Measurements from ENCODE around the gene NKX2-4.

GRCh38 chr20:21391185-21391971 is 5.9 kb downstream of the NKX2-4 start:
- no peak for TF ChIP-seq RAD21 (IDR thresholded peaks at IDR 0.05; ENCODE audit: low read length)
- no peak for TF ChIP-seq CTCF (conservative IDR thresholded peaks at IDR 0.05; ENCODE audit: low read depth, low read length)
- TF ChIP-seq ELK1 (IDR thresholded peaks at IDR 0.05; ENCODE audit: borderline replicate concordance, low read depth, low read length), result no peak
- TF ChIP-seq FOS (IDR thresholded peaks at IDR 0.05; ENCODE audit: low read depth, low read length), result no peak
- no peak for TF ChIP-seq BHLHE40 (IDR thresholded peaks at IDR 0.05; ENCODE audit: low read depth, low read length)
- no peak for TF ChIP-seq MXI1 (IDR thresholded peaks at IDR 0.05; ENCODE audit: borderline replicate concordance, low read depth, low read length)
- TF ChIP-seq MAFK (IDR thresholded peaks at IDR 0.05; ENCODE audit: low read depth, low read length), result no peak
- no peak for TF ChIP-seq SMC3 (IDR thresholded peaks at IDR 0.05; ENCODE audit: low read depth, low read length)
- TF ChIP-seq NFE2L2 (IDR thresholded peaks at IDR 0.05; ENCODE audit: low read depth, low read length), result no peak

Data from IMR-90 (cell line).